ENCODE results near the gene COX8C.
A peak's percentile ranks its signal among the peaks of the same experiment; 100 is the strongest.

COX8C gene, protein sequence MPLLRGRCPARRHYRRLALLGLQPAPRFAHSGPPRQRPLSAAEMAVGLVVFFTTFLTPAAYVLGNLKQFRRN

GRCh38 chr14:93346926-93347721 is at the start of gene COX8C:
Gene COX8C, plus strand, starts transcription at chr14:93347182. Its CDS starts 87 bp downstream, at chr14:93347269.
- H3K4me3 ChIP-seq (ENCODE audit: low read depth, low read length), result no peak within 1 kb of the TSS
- TF ChIP-seq, protein P1, sequence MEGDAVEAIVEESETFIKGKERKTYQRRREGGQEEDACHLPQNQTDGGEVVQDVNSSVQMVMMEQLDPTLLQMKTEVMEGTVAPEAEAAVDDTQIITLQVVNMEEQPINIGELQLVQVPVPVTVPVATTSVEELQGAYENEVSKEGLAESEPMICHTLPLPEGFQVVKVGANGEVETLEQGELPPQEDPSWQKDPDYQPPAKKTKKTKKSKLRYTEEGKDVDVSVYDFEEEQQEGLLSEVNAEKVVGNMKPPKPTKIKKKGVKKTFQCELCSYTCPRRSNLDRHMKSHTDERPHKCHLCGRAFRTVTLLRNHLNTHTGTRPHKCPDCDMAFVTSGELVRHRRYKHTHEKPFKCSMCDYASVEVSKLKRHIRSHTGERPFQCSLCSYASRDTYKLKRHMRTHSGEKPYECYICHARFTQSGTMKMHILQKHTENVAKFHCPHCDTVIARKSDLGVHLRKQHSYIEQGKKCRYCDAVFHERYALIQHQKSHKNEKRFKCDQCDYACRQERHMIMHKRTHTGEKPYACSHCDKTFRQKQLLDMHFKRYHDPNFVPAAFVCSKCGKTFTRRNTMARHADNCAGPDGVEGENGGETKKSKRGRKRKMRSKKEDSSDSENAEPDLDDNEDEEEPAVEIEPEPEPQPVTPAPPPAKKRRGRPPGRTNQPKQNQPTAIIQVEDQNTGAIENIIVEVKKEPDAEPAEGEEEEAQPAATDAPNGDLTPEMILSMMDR (IDR thresholded peaks at IDR 0.05; ENCODE audit: low read depth, low read length), result no peak
- no peak for DNase-seq (ENCODE audit: low read depth, low spot score)
- in situ Hi-C loops (cut with HindIII; ENCODE audit: low sequenced_read_pairs), result no loop called here

DNA sequence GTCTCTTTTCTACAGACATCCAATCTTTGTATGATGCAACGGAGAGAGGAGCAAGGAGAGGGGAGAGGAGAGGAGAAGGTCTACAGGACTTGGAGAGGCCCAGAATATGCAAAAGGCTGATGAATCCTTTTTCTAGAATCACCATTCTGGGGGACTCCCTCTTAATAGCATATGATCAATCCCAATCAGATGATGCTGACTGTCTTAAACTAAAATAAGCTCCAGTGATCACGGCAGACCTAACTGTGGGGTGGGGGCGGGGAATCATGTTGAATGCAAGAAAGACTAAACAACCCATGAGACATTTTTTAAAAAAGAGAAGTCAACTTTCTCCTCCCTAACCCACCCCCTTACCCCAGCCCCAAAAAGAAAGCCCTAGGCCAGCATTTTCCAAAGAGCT is 47.6 kb upstream of the COX8C start:
- no peak overlapping the region for H3K4me3 ChIP-seq (ENCODE audit: low read depth, low read length)

GRCh38 chr14:93299866-93300265 is 47.1 kb upstream of the COX8C start:
- in situ Hi-C loops (cut with HindIII; ENCODE audit: low sequenced_read_pairs), result no loop called here
- DNase-seq (ENCODE audit: low read depth, low spot score), result no peak
- TF ChIP-seq, protein P1 (IDR thresholded peaks at IDR 0.05; ENCODE audit: low read depth, low read length), result no peak
- H3K4me3 ChIP-seq (ENCODE audit: low read depth, low read length), result no peak overlapping the region

More for the DNA sequence above, 47.6 kb upstream of the COX8C start:
- TF ChIP-seq, protein P1 (IDR thresholded peaks at IDR 0.05; ENCODE audit: low read depth, low read length), result no peak
- in situ Hi-C loops (cut with HindIII; ENCODE audit: low sequenced_read_pairs), result no loop called here
- DNase-seq (ENCODE audit: low read depth, low spot score), result no peak

- peak; percentile 26 for DNase-seq (ENCODE audit: low read depth, low spot score)
- in situ Hi-C loops (cut with HindIII; ENCODE audit: low sequenced_read_pairs), result no loop called here
- TF ChIP-seq, protein P1 (IDR thresholded peaks at IDR 0.05; ENCODE audit: low read depth, low read length), result no peak
- H3K4me3 ChIP-seq (ENCODE audit: low read depth, low read length), result no peak overlapping the region
Measured at GRCh38 chr14:93301821-93302447, 45.0 kb upstream of the COX8C start.

DNA sequence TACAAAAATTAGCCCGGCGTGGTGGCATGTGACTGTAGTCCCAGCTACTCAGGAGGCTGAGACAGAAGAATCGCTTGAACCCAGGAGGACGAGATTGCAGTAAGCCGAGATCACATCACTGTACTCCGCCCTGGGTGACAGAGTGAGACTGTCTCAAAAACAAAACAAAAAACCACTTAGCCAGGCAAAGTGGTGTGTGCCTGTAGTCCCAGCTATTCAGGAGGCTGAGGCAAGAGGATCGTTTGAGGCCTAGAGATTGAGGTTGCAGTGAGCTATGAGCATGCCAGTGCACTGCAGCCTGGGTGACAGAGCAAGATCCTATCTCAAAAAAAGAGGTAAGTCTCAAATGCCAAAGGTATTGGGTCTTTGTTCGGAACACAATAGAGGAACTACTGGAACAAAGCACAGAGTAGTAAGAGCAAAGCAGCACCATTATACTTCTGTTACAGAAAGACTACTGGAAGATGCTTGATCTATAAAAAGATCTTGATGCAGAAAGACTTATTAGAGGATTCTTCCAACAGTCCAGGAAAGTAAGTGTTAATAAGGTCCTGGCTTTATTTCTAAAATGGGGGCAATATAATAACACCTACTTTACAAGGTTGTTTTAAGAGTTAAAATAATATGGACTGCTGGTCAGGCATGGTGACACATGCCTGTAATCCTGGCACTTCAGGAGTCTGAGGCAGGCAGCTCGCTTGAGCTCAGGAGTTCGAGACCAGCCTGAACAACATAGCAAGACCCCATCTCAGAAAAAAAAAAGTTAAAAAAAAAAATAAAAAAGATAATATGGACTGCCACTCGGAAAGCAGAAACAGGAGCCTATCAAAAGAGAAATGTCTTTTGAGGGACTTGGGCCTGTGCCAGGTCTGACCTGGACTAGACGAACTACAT is 44.0 kb upstream of the COX8C start:
- no peak overlapping the region for H3K4me3 ChIP-seq (ENCODE audit: low read depth, low read length)
- DNase-seq (ENCODE audit: low read depth, low spot score), result no peak
- in situ Hi-C loops (cut with HindIII; ENCODE audit: low sequenced_read_pairs), result no loop called here
- TF ChIP-seq, protein P1 (IDR thresholded peaks at IDR 0.05; ENCODE audit: low read depth, low read length), result no peak

DNA sequence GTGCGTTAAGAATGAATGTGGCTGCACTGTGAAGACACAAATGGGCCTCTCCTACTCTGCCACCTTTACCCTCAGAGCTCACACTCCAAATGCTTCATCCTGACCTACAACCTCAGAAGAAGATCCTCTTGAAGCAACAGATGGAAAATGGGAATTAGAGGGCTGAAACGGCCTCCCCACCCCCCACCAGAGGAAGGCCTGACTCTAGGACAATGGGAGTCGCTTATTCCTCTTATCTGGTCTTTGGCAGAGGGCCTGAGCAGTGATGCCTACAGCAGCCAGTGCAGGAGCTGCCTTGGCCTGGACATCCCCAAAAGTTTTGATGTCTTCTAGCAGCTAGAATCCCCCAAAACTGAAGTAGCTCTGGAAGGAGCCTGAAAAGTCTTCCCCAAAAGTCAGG is 43.3 kb upstream of the COX8C start:
- TF ChIP-seq, protein P1 (IDR thresholded peaks at IDR 0.05; ENCODE audit: low read depth, low read length), result no peak
- in situ Hi-C loops (cut with HindIII; ENCODE audit: low sequenced_read_pairs), result no loop called here
- DNase-seq (ENCODE audit: low read depth, low spot score), result no peak
- no peak overlapping the region for H3K4me3 ChIP-seq (ENCODE audit: low read depth, low read length)
